KOPT-K1 (cell line): ENCODE results near the gene ABLIM2.

Source experiments
- H3K27ac ChIP-seq: fragments of 200-600 bp; sonication (generic); 2 replicates; pipeline ENCODE4 v1.5.1; 2016; ENCODE audit warnings: antibody characterized with exemption, mild to moderate bottlenecking, low read depth, low read length; ENCODE audit not compliant: poor library complexity, severe bottlenecking
- H3K36me3 ChIP-seq: fragments of 200-600 bp; sonication (generic); 2 replicates; pipeline ENCODE4 v1.5.1; 2017; ENCODE audit warnings: antibody characterized with exemption, mild to moderate bottlenecking, low read length, moderate library complexity; ENCODE audit not compliant: insufficient read depth
- H3K9me3 ChIP-seq: fragments of 200-600 bp; sonication (generic); 2 replicates; pipeline ENCODE4 v1.5.1; 2017; ENCODE audit warnings: antibody characterized with exemption, low read length, mild to moderate bottlenecking; ENCODE audit not compliant: insufficient read depth, poor library complexity, severe bottlenecking

ABLIM2 gene

DNA sequence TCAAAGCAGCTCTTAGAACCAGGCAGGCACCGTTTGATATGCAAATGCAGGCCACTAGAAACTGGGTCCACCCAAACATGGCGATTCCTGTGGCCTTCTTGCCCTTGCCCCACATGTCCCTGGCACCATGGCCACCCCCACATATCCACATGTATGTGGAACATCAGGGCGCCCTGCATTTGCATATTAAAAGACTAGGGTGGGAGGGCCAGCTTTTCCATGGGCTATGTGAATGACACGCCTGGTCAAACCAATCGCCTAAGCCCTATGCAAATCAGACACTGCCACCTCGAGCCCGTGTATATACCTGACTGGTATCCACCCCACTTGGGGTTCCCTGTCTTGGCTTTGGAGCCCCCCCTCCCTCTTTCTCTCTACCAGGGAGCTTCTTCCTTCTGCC, 107.0 kb downstream of the ABLIM2 start:
- no peak overlapping the region for H3K27ac ChIP-seq
- no peaks in the 10 kb centered on the region for H3K36me3 ChIP-seq
- peaks cover 12% of the 10 kb centered on the region for H3K9me3 ChIP-seq

DNA sequence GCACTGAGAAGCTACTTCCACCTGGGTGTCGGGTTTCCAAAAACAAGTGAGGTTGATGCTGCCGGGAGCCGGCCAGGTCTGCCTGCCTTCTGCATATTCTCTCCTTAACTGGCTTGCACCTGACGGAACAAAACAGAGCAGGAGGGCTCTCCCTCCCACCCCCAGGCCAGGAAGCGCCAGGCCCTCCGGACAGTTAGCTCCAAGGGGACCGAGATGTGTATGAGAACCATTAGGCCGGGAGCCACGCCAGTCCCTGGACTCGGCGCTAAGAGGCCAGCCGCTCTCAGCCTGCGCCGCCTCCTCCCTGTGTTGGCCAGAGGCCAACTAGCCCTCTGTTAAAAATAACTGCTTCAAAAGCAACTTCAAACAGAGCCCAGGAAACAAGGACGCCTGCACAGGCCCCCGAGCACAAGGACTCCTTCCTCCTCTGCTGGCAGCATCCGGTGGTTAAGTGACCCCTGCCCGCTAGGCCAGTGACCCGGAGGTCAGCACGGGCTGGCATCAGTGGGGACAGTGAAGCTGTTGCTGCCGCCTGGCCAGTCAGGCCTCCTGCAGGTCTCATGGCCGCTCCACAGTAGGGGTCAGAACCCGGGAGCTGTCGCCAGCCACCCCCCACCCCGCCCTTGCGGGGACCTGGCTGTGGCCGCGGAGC, 107.9 kb downstream of the ABLIM2 start:
- Histone ChIP-seq H3K27ac (no peak overlapping the region), H3K36me3 (no peaks in the 10 kb centered on the region), H3K9me3 (peaks cover 12% of the 10 kb centered on the region)

DNA sequence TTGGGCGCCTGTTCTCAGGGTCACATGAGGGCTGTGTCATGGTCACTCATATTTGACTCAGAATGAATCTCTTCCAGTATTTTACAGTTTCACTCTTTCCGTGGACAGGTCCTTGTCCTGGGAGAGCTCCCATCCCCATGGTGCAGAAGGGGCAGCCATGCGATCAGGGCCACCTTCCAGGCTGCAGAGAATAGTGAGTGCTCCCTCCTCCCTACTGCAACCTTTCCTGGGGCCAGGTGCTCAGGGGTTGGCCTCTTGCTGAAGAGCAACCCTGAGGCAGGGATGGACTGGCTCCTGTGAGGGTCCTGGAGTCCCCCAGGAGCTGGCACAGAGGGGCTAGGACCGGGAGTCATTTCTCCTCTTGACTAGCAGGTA, 108.4 kb downstream of the ABLIM2 start:
- peaks cover 8% of the 10 kb centered on the region for H3K9me3 ChIP-seq
- H3K27ac ChIP-seq, result no peak overlapping the region
- no peaks in the 10 kb centered on the region for H3K36me3 ChIP-seq

DNA sequence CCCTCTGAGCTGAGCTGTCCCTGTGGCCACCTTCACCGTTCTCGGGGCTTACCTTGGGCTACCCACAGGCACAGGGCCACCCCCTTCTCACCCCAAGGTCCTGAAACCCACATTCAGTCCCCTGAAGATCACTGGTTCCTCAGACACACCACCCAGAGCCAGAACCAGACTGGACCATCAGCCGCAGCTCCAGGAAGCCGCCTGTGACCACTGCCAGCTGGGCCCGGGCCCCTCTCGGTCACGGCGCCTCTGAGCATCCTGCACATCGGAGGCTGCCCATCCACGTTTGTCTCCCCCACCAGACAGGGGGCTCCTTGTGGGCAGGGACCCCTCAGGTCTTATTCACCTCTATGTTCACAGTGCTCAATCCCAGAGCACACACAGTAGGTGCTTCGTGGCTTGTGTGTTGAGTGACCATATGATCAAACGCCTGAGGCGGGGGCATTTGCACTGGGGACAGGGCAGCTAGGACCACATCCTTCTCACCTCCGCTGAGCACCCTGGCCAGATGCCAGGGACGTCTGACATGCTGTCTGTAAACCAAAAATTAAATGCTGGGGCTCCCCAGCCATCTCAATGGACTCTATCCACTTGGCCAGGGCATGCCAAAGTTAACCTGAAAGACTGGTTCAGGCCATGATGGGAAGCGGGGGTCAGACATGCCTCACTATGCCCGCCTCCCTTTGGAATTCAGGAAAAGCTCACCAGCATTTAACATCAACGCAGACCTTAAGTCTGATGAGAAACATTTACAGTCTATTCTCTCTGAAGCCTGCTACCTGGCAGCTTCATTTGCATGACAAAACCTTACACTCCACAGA, 109.5 kb downstream of the ABLIM2 start:
- Histone ChIP-seq H3K36me3 (no peaks in the 10 kb centered on the region), H3K9me3 (no peaks in the 10 kb centered on the region), H3K27ac (no peak overlapping the region)

DNA sequence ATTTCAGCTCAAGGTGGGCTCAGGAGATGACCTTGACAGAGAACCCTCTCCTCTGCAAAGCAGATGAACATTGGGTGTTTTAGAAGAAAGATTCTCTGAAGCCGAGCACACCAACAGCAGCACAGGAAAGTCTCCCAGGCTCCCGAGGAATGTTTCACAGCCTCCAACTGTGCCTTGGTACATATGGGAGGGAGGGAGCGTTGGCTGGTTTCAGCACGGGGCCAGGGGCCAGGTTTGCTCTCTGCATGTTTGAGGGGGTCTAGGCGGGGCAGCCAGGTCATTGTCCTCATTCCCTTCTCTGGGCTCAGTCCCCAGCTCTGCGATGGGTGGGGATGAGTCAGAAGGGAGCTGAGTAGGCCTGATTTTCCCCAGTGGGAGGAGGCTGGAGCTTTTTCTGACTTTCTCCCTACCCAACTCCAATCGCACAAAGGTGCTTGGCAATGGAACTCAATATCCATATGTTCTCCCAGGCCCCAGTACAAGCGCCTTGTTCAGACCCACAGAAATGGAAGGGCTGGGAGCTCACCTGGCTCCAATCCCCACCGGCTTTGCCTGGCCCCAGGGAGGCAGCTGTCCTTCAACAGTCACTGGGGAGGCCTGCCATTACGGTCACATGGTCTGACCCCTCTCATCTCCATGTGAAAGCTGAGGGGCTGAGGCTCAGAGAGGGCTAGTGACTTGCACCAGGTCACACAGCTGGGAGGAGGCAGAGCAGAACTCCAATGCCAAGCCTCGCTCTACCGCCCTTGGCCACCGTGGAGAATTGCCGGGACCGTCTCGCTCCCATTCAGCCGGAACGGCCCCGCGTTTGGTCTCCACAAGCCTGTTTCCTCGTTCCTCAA, 110.6 kb downstream of the ABLIM2 start:
- Histone ChIP-seq H3K36me3 (no peaks in the 10 kb centered on the region), H3K27ac (no peak overlapping the region)

DNA sequence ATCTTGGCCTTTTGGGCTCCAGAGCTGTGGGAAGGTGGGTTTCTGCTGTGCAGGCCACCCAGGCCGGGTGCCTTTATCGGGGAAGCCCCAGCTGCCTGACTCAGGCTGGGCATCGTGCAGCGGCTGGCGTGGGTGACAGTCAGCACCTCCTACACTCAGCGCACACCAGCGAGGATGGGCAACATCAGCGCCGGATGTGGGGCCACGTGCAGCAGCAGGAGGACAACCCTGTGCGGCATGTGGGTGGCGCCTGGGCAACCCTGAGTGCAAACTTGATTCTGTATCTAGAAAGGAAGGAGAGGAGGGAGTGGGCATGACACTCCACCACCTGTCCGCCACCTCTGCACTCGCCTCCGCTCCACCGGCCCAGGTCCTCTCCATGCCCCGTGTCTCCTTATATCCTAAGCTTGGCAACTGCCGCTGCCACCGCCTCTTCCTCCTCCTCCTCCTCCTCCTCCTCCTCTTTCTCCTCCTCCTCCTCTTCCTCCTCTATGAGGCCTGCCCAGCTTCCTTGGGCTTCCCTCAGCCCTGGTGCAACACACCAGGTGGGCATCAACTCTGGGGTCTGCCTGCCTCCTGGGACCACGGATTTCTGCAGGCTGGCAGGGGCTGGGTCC, 111.6 kb downstream of the ABLIM2 start:
- no peaks in the 10 kb centered on the region for H3K36me3 ChIP-seq
- no peaks in the 10 kb centered on the region for H3K9me3 ChIP-seq
- no peak overlapping the region for H3K27ac ChIP-seq

More for the DNA sequence above, 110.6 kb downstream of the ABLIM2 start:
- H3K9me3 ChIP-seq, result no peaks in the 10 kb centered on the region

DNA sequence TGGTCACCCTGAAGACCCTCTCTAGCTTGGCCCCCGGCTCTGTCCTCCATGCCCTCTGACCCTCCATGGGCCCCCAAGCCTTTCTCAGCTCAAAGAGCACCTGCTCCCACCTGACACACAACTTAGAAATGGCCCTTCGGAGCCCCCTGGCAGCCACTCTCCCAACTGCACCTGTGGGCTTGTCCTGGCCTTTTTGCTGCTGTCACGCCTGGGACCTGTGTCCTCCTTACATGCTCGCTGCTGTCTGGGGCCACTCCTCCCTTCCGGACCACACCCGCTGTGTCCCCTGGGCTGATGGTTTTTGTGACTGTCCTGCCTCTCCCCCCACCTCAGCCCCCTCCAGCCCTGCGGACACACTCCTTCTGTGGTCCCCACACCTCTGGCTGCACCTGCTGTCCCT, 112.7 kb downstream of the ABLIM2 start:
- Histone ChIP-seq H3K9me3 (no peaks in the 10 kb centered on the region), H3K27ac (no peak overlapping the region), H3K36me3 (no peaks in the 10 kb centered on the region)

DNA sequence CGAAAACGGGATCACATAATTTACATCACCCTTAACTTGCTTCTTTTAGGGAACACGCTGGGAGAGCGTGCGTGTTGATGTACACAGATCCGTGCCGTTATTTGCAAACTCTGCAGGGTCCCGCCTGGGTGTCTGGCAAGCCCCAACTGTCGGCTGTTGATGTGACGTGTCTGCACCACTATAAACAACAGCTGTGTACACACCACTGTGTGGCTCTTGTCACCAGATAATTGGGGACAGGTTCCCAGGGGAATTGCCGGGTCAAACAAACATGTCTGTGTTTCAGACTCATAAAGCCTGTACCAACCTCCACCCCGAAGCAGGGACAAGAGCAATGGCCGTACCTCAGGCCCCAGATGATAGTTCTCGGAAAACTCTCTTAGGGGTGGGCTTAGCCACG, 113.9 kb downstream of the ABLIM2 start:
- Histone ChIP-seq H3K36me3 (no peaks in the 10 kb centered on the region), H3K9me3 (no peaks in the 10 kb centered on the region), H3K27ac (no peak overlapping the region)

DNA sequence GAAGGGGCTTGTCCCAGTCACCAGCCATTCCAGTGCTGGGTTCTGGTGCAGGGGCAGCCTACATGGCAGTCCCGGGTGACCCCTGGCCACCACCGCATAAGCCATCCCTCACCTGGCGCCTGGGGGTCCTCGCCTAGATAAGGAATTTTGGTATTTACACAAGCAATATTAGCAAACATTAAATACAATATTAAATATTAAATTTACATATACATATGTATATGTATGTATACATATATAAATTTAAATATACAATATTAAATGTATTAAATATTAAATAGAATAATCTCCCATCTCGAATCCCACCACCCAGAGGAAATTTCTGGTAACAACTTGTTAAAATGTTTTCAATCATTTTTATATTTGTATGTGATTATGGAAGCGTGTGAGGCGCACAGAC, 114.4 kb downstream of the ABLIM2 start:
- no peak overlapping the region for H3K27ac ChIP-seq
- no peaks in the 10 kb centered on the region for H3K36me3 ChIP-seq
- H3K9me3 ChIP-seq, result no peaks in the 10 kb centered on the region

DNA sequence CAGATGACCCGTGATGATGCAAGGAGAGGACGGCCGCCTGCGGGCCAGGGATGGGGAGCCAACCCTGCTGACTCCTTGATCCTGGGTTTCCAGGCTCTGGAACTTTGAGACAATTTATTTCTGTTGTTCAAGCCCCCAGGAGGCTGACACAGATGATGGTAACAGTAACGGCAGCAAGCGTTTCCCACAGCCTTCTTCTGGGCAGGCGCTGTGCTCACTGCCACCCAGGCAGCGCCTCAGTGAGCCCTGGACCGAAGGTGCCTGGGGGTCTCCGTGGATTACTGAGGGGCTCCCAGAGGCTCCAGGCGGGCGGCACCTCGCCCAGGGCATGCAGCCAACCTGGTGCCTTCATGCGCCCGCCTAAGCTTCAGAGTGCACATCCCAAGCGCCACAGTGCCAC, 115.0 kb downstream of the ABLIM2 start:
- Histone ChIP-seq H3K27ac (no peak overlapping the region), H3K36me3 (no peaks in the 10 kb centered on the region)

DNA sequence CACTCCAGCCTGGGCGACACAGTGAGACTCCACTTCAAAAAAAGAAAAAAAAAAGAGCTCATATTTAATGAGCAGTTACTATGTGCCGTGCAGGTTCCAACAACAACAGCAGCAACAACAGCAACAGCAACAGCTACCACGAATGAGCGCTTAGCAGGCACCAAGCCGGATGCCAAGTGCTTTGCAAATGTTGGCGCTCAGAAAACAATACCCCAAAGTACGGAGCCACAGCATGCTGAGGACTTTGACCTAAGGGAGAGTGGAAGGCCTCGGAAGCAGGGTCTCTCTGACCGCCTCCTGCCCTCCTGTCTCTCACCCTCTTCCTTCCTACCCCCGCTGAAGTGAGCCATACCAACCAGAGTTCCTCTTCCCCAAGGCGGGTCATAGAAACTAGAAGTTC, 116.7 kb downstream of the ABLIM2 start:
- Histone ChIP-seq H3K9me3 (no peaks in the 10 kb centered on the region), H3K27ac (no peak overlapping the region)

More for the DNA sequence above, 115.0 kb downstream of the ABLIM2 start:
- H3K9me3 ChIP-seq, result no peaks in the 10 kb centered on the region

DNA sequence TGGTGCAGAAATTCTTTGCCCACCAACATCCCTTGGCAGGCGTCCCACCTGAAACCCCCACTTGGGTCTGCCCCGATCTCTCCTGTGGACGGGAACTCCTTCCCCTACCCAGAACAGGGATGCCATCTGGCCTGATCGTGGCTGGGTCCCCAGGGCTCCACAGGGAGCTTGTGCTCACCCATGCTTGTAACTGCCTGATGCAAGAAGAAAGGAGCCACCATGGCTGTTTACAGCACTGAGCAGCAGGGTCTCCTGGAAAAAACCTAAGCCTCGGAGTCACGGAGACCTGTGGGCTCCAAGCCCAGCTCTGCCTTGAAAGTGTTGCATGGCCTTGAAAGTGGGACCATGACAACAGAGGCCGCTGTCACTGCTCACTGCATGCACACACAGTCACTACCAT, 117.4 kb downstream of the ABLIM2 start:
- Histone ChIP-seq H3K36me3 (no peaks in the 10 kb centered on the region), H3K9me3 (no peaks in the 10 kb centered on the region), H3K27ac (no peak overlapping the region)

More for the DNA sequence above, 116.7 kb downstream of the ABLIM2 start:
- no peaks in the 10 kb centered on the region for H3K36me3 ChIP-seq

DNA sequence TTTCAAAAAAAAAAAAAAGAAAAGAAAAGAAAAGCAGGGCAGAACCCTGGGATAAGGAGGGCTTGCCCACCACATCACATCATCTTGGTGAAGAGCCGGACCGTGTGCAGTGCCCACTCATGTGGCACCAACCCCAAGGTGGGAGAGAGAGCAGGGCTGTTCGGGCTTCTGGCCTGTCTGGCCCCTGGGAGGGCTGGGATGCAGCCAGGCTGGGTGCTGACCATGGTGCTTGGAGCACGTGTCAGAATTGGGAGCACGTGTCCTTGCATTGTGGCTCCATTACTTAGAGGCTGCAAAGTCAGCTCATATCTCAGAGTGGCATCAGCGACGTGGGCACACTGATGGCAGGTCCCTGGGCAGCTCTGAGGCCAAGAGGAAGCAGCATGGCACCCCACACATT, 118.0 kb downstream of the ABLIM2 start:
- H3K36me3 ChIP-seq, result no peaks in the 10 kb centered on the region
- no peak overlapping the region for H3K27ac ChIP-seq
- no peaks in the 10 kb centered on the region for H3K9me3 ChIP-seq

DNA sequence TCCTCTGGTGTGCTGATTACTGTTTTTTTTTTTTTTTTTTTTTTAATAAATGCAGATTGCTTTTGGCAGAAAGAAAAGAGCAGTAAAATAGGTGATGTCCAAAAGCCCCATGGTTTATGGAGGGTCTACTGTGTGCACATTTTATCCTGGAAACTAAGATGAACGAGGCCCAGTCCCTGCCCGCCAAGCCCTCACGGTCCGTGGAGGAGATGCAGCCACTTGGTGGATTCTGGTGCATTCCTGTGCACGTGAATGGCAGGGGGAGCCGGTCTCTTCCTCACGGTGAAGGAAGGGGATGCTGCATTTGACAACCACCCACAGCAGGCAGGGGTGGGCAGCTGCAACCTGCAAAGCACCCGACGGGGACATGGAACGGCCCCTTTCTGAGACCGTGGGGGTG, 118.8 kb downstream of the ABLIM2 start:
- H3K36me3 ChIP-seq, result no peaks in the 10 kb centered on the region
- H3K9me3 ChIP-seq, result no peaks in the 10 kb centered on the region
- H3K27ac ChIP-seq, result no peak overlapping the region

DNA sequence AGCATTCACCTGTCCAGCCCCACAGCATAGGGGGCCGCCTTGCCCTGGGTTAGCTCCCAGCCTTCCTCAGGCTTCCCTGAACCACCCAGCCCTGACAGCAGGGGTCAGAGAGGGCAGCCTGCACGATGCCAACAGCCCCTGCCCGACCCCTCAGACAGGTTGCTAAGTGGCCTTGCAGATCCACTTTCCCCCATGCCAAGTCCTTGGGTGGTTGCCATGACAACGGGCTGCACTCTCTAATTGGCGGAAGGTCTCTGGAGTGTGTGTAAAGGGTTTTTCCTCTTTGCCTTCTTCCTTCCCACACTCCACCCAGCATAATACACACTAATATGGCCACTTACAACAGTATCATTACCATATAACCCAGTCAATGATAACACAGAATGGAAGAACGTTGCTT, 119.3 kb downstream of the ABLIM2 start:
- Histone ChIP-seq H3K27ac (no peak overlapping the region), H3K36me3 (no peaks in the 10 kb centered on the region), H3K9me3 (no peaks in the 10 kb centered on the region)
